Epidermal melanocyte (primary cell): ENCODE results near the gene BPGM.

Source experiments
- DNase-seq: peaks from one replicate; pipeline ENCODE4 v3.0.0; 2011; ENCODE audit warnings: low spot score; ENCODE audit not compliant: insufficient read length

BPGM gene

DNA sequence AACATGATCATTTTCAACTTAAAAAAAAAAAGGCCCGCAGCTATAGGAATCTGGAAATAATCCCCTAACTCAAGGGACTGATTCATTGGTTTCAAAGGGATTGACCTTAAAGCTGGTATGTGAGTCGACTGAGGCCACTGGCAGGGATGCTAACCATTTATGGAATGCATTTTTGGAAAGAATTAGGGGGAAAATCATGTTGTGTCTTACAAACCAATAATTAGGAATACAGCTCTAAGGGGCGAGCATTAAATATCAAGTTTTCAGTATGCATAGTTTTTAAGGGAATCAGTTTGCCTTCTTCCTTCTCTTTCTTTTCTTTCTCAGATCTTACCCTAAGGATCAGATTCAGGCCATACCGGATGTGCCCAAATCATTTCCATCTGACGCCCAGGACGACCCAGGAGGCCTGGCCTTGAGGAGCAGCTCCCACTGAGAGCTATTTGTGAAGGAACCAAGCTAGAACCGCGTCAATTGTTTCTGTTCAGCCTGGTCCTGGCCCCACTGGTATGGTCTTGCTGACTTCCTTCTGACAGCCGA lies 48.7 kb downstream of the BPGM start:
- DNase-seq = peak; percentile 43

DNA sequence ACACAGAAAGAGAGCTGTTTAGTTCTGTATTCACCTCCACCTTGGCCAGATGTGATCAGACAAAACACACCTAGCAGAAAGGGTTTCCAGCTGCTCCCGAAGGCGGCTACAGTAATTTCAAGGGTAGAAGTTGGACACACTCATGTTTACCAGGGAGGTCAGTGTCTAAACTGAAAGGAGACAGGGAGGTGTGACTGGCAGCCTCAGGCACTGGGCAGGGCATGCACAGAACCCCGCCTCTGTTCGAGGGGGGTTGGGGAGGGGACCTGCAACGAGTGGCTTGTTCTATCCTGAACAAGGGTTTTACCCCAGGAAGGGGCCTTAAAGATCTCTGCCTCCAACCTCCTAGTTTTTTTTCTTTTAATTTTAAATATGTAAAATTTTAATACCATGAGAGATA lies 49.6 kb downstream of the BPGM start:
- DNase-seq = no peak

DNA sequence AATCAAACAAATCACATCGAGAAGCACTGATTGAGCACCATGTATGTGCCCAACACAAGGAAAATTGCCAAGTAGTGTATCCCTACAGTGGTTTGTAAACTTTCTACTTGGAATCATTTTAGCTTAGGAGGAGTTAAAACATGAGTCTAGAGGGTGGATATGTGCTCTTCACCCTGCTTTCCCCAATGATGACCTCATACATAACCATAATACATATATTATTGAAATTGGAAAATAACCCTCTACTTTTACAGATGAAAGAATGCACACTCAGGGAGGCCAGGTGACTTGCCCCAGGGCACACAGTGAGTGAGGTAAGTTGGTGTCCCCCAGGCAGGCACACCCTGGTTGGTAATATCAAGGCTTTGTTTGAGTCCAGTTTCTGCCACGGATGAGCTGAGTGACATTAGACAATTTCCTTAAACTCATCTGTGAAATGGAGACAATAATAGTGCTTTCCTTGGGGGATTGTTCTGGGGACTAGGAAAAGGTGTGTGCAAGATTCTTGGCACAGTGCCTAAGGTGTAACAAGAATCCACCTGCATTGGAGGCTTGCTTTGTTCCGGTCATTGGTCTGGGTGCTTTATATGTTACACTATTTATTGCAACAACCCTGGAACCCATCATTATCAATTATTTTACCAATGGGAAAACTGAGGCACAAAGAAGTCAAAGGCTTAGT lies 50.7 kb downstream of the BPGM start:
- no peak for DNase-seq

DNA sequence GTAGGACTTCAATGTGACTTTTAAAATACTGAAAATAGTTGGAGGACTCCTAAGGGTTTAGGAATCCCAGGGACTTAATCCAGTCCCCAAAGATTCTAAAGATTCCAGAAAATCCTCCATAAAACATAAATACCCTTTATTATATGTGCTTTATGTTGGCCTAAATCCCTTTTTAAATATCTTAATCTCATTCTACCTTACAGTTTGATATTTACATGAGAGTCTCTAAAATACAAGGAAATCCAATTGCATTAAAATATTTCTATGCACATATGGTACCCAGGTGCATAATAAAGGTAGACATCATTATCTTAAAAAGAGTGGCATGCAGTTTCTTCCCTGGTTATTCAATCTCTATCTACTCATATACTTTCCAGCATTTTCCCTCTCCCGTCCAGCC lies 51.8 kb downstream of the BPGM start:
- DNase-seq = no peak

GRCh38 chr7:134699021-134699818 lies 52.6 kb downstream of the BPGM start:
- DNase-seq = no peak

- no peak for DNase-seq
These were observed 53.2 kb downstream of the BPGM start for GRCh38 chr7:134699899-134700298.

DNA sequence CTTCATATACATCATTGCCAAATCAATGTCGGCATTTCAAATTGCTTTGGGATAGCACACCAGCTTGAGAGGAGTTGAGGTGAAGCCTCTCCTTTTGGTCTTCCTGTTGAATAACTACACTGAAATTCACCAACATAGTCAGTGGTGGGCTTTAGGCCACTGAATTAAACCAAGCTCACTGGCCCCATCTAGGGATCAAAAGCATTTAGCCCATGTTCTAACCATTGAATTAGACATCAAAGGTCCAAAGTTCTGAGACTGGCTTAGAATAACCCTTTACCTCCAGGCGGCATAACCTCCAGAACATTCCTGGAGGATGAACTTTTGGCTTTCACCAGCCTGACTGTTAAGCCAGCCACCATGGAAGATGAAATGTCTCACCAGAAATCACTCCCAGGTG lies 54.6 kb downstream of the BPGM start:
- DNase-seq = no peak

DNA sequence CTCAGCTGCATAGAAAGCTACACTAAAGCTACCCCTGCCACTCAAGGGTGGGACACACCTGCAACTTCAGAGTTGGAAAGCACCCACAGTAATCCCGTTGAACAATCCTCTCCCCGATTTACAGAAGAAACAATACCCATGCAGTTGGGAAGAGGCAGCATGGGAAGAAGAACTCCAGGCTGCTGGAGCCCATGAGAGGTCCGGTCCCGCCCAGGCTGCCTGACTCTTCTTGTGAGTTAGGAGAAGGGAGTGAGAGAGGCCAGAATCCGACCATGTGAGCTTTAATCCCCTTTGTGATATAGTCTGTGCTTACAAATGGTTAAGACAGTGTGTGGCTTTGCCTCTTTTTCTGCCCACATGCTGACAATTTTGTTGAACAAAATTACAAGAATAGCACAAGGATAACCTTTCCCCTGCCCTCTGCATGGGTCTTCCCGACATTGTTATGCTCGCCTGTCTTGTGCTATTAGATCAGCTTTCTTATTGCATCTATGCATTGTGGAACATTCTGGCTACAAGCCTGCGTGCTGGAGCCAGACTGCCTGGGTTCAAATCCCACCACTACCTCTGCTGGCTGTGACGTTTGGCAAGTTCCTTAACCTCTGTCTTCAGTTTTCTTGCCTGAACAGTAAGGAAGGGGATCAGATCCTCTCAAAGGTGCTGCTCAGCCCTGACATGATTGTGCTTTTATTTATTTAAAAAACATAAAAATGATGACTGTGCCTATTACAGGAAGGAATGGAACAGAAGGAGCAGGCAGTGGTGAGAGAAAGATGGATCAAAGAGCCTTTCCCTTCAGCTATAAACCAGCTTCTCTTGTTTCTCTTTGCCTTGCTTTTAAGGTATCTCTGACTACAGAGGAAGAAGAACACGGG lies 56.0 kb downstream of the BPGM start:
- DNase-seq = no peak

- no peak for DNase-seq
These were observed 56.6 kb downstream of the BPGM start for GRCh38 chr7:134703241-134703594.

GRCh38 chr7:134703782-134704181 lies 57.1 kb downstream of the BPGM start:
- no peak for DNase-seq

GRCh38 chr7:134704827-134705226 lies 58.2 kb downstream of the BPGM start:
- DNase-seq = no peak

DNA sequence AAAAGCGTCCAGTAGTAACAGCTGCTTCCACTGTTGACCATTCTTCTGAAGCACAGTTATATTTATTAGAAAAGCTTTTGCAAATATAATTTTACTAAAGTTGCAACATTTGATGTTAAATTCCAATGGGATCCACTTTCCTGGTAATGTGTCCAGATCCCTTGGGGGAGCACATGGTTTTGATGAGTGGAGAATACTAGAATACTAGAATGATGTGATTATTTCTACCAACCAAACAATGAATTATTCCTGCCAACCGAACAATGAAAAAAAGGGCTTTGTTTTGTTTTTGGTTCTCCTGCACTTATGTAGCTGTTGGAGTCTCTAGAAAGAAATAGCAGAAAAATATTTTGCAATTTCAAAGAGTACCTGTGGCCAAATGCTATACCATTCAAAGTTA lies 59.1 kb downstream of the BPGM start:
- DNase-seq = no peak

DNA sequence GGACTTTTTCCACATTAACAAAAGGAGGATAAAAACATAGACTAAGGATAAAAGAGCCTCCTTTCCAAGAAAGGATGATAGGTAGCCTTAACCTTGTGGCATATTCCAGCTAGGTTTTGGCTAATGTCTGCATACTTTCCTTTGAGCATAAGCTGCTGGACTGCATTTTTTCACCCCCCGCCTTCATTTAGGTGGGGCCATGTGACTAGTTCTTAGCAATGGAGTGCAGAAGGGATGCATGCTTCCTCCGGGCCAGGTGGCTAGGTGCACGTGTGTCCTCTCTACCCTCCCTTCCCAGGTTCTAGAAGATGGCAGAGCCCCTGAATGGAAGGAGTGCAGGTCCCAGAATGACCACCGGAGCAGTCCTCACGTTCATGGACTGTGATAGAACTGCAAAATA lies 59.8 kb downstream of the BPGM start:
- DNase-seq = no peak

DNA sequence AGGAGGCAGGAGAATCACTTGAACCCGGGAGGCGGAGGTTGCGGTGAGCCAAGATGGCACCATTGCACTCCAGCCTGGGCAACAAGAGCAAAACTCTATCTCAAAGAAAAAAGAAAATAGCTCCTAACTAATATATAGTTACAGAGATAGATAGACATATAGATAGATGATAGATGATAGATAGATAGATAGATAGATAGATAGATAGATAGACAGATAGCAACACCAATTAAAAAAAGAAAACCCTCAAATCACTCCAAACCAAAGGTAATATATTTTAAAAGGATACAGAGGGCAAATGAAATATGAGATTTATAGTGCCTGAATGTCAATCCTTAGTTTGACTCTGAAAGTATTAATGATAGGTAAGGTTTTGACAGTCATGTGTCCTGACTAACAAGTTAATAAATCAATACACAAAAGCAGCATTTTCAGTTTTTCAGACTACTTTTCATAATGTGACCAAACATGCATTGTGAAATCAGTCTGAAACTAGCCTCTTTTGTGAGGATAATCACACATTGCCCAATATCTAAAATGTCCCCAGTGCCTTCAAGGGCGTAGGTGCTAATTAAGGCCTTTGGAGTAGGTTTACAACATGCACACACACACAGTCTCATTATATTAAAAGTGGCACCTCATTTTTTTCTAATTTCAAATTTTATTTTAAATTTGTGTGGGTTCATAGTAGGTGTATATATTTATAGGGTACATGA lies 61.2 kb downstream of the BPGM start:
- DNase-seq = no peak

DNA sequence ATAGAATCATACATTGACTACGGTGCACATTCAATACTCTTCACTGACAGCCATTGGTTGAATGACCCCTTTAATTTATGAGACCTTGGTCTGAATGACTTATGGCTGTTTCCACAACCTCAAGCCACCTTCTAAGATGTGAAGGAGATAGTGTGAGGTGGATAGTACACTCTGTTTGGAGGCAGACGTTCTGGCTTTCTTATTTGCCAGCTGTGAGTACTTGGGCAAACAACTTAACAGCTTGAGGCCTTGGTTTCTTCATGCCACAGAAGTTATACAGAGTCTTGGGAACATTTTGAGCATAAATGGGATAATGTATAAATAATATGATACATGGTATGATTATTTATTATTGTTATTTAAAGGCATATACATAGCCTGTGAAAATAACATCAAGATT lies 62.0 kb downstream of the BPGM start:
- DNase-seq = no peak

GRCh38 chr7:134709197-134709596 lies 62.5 kb downstream of the BPGM start:
- no peak for DNase-seq

DNA sequence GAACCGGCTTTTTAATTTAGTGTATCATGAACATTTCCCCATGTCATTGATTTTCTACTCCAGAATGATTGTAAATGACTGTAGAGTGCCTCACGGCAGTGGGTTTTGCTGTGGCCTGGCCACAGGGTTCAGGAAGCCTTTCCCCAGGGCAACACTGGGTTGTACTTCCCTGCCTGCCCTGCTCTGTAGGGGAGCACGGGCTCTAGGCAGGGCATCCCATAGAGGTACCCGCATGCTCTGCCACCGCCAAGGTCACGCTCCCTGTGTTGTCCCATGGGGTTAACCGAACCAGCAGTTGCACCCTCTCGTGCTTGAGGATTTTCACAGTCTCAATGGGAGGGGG lies 63.8 kb downstream of the BPGM start:
- no peak for DNase-seq

DNA sequence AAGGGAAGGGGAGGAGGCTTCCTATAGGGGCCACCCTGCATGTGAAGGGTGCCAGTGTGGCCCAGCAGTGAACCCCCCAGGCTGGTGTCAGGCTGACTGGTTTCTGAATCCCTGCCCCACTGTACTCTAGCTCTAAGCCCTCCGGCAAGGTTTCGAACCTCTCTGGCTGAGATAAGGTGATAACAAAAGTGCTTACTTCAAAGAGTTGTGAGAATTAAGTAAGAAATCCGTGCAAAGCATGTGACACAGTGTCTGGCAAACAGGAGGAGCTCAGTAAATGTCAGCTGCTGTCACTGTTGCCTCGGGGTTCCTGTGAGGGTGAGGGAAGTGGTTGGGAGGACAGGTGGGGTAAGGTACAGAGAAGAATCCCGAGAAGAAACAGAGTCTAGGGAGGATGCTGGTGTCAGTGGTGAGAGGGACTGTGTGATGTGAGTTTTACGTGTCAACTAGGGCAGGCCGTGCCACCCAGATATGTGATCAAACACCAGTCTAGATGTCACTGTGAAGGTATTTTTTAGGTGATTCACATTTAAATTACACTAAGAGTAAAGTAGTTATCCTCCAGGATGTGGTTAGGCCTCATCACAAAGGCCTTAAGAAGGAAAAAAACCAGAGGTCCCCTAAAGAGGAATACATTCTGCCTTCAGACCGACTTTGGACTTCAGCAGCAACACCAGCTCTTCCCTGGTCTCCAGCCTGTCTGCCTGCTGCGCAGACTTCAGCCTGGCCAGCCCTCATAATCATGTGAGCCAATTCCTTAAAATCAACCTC lies 64.4 kb downstream of the BPGM start:
- no peak for DNase-seq

- no peak for DNase-seq
These were observed 65.5 kb downstream of the BPGM start for GRCh38 chr7:134712196-134712595.

DNA sequence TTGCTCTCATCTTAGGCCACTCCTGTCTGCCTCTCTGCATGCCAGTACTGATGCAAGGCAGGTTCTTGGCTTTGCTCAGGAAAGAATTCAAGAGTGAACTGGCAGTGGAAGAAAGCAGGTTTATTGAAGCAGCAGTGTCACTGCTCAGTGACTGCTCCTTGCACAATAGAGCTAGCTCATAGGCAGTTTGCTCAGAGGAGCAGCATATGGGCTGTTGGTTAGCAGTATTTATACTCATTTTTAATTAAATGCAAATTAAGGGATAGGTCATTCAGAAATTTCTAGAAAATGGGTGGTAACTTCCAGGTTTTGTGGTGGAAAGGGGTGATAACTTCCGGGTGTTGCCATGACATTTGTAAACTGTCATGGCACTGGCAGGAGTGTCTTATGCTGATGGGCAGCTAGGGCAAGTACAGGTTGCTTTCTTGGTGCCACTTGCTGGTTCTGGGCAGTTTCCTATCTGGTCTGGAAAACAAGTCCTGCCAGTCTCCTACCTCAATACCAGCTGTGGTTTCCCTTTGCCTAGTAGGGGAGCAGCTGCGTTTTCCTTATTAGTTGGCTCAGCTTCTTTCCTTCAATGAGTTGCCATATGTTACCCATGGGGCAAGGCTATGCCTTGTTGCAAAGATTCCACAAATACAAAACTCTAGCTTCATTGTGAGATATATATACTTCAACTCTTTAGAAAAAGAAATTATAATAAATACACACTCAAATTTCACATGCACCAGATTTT lies 68.0 kb downstream of the BPGM start:
- no peak for DNase-seq
